Lower lobe of right lung (tissue), 2 donors: ENCODE results near the gene RNF126. TPM values are rescaled to one million over a fixed set of nuclear protein-coding genes. Genes with fewer than 3 reads are reported as not detected.

ENCODE experiments used
- ATAC-seq, 2 donors: fragments of 200-7000 bp; cut with Tn5 transposase; one replicate each; pipeline ENCODE4 v1.9.1; 2020 to 2022; ENCODE audit warnings: mild to moderate bottlenecking in 2 of 2, moderate library complexity in 2 of 2
- DNase-seq: peaks from one replicate; pipeline ENCODE4 v3.0.0-alpha.2; 2020
- H3K27ac ChIP-seq: fragments of 200-600 bp; one replicate; pipeline ENCODE4 v1.8.0; 2022
- H3K27me3 ChIP-seq: fragments of 200-600 bp; one replicate; pipeline ENCODE4 v1.8.0; 2022; ENCODE audit warnings: low read depth
- H3K36me3 ChIP-seq: fragments of 200-600 bp; one replicate; pipeline ENCODE4 v1.8.0; 2022; ENCODE audit warnings: mild to moderate bottlenecking
- H3K4me1 ChIP-seq: fragments of 200-600 bp; one replicate; pipeline ENCODE4 v1.8.0; 2022
- H3K4me3 ChIP-seq: fragments of 200-600 bp; one replicate; pipeline ENCODE4 v1.8.0; 2022; ENCODE audit warnings: mild to moderate bottlenecking
- H3K9me3 ChIP-seq: fragments of 200-600 bp; one replicate; pipeline ENCODE4 v1.8.0; 2022
- intact Hi-C: fragments of 100-400 bp; cut with DNase I; formaldehyde crosslinking; loops from one replicate; pipeline ENCODE4 v1.11.0; 2022
- total RNA-seq: library from RNA; stranded (reverse); fragmentation: NEBNext Ultra II Directional; extraction: Animal tissue kit (Norgen Biotek cat#: 25700); gene quantifications from one replicate; pipeline ENCODE4 v1.2.1, GENCODE V29; 2021
- TF ChIP-seq, protein P1 (sequence below): fragments of 200-600 bp; IDR thresholded peaks from one replicate; pipeline ENCODE4 v1.8.0; 2022; ENCODE audit warnings: antibody characterized with exemption, mild to moderate bottlenecking
- donor health status: DM: no; HTN: yes; CAD: no; lungs with severe emphysema.

The RNF126 gene
- total RNA-seq, 1 donor from 2014 or later: 27.0 TPM

DNA sequence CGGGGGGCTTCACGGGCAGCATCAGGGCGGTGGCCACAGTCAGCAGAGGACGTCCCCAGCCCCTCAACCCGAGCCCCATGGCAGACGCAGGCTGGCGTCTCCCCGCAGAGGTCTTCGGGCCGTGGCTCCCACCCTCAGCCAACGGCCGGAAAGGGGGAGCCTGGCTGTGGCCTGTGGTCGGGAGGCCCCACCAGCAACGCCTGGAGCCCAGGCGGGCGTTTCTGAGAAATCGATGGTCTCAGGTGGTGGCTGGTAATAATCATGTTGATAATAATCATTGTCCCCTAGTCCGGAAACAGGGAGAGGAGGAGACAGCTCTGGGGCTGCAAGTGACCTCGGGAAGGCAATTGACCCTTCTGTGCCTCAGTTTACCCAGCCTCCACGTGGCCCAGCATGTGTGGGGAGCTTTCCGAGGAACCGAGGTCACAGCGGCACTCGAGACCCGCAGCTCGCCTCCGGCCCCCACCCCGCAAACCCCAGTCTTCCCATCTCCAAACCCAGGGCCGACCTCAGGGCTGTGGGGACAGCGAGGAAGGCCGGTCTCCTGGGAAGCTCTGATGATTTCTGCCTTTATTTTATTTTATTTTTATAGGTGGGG, 32.4 kb upstream of the RNF126 start, which contains the start of gene PRSS57:
Gene PRSS57, minus strand, starts transcription at position 101 of the 598 bp plus-strand sequence. Its CDS starts 22 bp downstream, at position 79.
- peaks cover 20% of the 10 kb centered on the region for H3K27me3 ChIP-seq
- TF ChIP-seq, protein P1, sequence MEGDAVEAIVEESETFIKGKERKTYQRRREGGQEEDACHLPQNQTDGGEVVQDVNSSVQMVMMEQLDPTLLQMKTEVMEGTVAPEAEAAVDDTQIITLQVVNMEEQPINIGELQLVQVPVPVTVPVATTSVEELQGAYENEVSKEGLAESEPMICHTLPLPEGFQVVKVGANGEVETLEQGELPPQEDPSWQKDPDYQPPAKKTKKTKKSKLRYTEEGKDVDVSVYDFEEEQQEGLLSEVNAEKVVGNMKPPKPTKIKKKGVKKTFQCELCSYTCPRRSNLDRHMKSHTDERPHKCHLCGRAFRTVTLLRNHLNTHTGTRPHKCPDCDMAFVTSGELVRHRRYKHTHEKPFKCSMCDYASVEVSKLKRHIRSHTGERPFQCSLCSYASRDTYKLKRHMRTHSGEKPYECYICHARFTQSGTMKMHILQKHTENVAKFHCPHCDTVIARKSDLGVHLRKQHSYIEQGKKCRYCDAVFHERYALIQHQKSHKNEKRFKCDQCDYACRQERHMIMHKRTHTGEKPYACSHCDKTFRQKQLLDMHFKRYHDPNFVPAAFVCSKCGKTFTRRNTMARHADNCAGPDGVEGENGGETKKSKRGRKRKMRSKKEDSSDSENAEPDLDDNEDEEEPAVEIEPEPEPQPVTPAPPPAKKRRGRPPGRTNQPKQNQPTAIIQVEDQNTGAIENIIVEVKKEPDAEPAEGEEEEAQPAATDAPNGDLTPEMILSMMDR: no peak
- no peak for DNase-seq
- H3K36me3 ChIP-seq: no peaks in the 10 kb centered on the region
- intact Hi-C loops: no loop called here
- no peak within 1 kb of the TSS for H3K27ac ChIP-seq
- H3K4me1 ChIP-seq: no peaks in the 10 kb centered on the region
- no peak within 1 kb of the TSS for H3K4me3 ChIP-seq
- no peaks in the 10 kb centered on the region for H3K9me3 ChIP-seq
- ATAC-seq: peak; percentile 9 to 13

DNA sequence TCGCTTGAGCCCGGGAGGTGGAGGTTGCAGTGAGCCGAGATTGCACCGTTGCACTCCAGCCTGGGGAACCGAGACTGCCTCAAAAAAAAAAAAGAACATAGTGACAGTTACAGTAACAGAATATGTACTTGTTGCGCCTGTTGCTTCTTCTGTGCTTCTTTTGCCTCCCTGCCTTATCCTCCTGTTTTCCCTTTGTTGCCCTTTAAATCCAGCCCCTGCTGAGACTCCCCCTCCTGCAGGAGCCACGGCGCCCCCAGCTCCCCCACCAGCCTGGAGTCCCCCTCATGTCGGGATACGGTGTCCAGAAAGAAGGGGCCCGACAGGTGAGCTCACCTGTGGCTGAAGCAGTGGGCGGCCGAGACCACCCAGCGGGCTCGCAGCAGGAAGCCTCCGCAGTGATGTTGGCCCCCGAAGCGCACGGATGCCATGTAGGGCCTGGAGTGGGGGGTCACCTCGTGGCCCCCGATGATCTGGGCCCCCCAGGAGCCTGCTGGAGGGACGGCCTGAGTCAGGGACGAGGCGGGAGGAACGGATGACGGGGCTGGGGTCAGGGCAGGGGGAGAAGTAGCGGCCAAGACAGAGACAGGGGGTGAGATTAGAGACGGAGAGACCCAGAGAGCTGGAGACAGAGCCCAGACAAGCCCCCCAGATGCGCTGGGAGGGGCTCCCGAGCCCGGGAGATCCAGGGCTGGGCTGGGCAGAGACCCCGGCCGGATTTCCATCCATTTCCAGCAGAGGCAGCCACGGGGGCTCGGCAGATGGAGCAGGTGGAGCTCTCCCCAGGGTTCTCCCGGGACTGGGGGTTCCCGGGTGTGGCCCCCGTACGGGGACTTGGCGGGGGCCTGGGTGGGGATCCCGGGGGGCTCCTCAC, 31.7 kb upstream of the RNF126 start:
- no peak for DNase-seq
- Histone ChIP-seq H3K27ac (no peak overlapping the region), H3K9me3 (no peaks in the 10 kb centered on the region), H3K4me3 (no peak overlapping the region), H3K27me3 (peaks cover 20% of the 10 kb centered on the region), H3K36me3 (no peaks in the 10 kb centered on the region), H3K4me1 (no peaks in the 10 kb centered on the region)
- TF ChIP-seq, protein P1: no peak
- ATAC-seq: peak in 1 of 2 donors; percentile 34
- intact Hi-C loops: no loop called here

DNA sequence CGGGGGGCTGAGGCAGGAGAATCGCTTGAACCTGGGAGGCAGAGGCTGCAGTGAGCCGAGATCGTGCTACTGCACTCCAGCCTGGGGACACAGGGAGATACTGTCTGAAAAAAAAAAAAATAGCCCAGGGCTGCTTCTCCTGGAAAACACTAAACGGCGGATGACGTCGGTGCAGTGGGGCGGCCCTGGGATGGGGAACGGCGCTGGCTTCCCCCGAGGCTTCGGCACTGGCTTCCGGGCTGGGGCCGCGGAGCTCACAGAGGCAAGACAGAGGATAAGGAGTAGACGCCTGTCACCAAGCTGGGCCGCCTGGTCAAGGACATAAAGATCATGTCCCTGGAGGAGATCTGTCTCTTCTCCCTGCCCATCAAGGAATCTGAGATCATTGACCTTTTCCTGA, 27.2 kb upstream of the RNF126 start:
- TF ChIP-seq, protein P1: no peak
- no peak for ATAC-seq
- Histone ChIP-seq H3K9me3 (no peaks in the 10 kb centered on the region), H3K4me3 (no peak overlapping the region), H3K4me1 (no peaks in the 10 kb centered on the region), H3K36me3 (no peaks in the 10 kb centered on the region), H3K27ac (no peak overlapping the region), H3K27me3 (peaks cover 5% of the 10 kb centered on the region)
- intact Hi-C loops: no loop called here
- no peak for DNase-seq

DNA sequence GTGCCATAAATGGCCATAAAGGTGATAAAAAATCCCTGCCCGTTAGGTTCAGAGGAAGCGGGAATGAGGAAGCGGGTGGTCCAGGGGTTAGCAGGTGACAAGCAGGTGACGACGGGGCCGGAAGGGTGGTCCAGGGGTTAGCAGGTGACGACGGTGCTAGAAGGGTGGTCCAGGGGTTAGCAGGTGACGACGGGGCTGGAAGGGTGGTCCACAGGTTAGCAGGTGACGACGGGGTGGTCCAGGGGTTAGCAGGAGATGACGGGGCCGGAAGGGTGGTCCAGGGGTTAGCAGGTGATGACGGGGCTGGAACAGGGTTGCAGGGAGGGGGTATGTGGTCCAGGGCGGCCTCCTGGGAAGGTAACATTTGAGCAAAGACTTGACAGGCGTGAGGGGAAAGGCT, 26.0 kb upstream of the RNF126 start:
- TF ChIP-seq, protein P1: no peak
- no peak overlapping the region for H3K27ac ChIP-seq
- H3K9me3 ChIP-seq: no peaks in the 10 kb centered on the region
- intact Hi-C loops: no loop called here
- H3K4me1 ChIP-seq: no peaks in the 10 kb centered on the region
- no peaks in the 10 kb centered on the region for H3K36me3 ChIP-seq
- no peak for DNase-seq
- no peak overlapping the region for H3K4me3 ChIP-seq
- H3K27me3 ChIP-seq: no peaks in the 10 kb centered on the region
- ATAC-seq: peak in 1 of 2 donors; percentile 9

DNA sequence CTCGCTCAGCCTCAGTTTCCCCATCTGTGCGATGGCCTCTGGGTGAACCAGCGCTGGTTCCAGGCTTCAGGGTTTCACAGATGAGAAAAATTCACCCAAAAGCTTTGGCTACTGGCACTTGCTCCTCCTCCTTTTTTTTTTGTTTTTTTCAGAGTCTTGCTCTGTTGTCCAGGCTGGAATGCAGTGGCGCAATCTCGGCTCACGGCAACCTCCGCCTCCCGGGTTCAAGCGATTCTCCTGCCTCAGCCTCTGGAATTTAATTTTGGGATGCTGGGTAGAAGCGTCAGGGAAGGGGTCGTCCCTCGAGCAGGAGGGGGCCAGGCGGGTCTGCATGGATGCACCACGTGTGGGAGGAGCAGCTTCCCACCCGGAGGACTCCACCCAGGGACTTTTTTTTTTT, 25.2 kb upstream of the RNF126 start:
- Histone ChIP-seq H3K4me3 (no peak overlapping the region), H3K4me1 (no peaks in the 10 kb centered on the region), H3K27ac (no peak overlapping the region), H3K27me3 (no peaks in the 10 kb centered on the region), H3K36me3 (no peaks in the 10 kb centered on the region), H3K9me3 (no peaks in the 10 kb centered on the region)
- intact Hi-C loops: no loop called here
- ATAC-seq (no peak), DNase-seq (no peak)
- TF ChIP-seq, protein P1: no peak
